PC-9 (cell line): ENCODE results near the gene FBXO36. TPM values are rescaled to one million over a fixed set of nuclear protein-coding genes. Genes with fewer than 3 reads are reported as not detected.

ENCODE experiments used
- BruUV-seq: library from RNA; stranded (reverse); fragments of 400-500 nt; replicated peaks from 2 replicates; lab custom pipeline; 2021; lab: Mats Ljungman, UMichigan
- CTCF ChIA-PET: fragments of 300-600 bp; sonication (Branson Sonifier 250); formaldehyde crosslinking; loops from one replicate; lab custom pipeline; 2022; ENCODE audit warnings: antibody characterized with exemption; lab: Charles Lee
- POLR2A ChIA-PET: fragments of 300-600 bp; sonication (Branson Sonifier 250); formaldehyde crosslinking; loops from one replicate; lab custom pipeline; 2022; ENCODE audit warnings: antibody characterized with exemption; ENCODE audit not compliant: unreplicated experiment; lab: Charles Lee
- DNase-seq, 2 experiments: peaks; one replicate each; pipeline versions ENCODE4 v3.0.0 to v3.0.0-alpha.2; 2015 to 2022; ENCODE audit warnings: mixed read lengths in 1 of 2
- H2AFZ ChIP-seq: fragments of 200-600 bp; sonication (generic); 2 replicates; pipeline ENCODE4 v1.8.1; 2017; ENCODE audit warnings: antibody characterized with exemption
- H3F3A ChIP-seq: fragments of 200-600 bp; sonication (generic); 2 replicates; pipeline ENCODE4 v1.8.1; 2017; ENCODE audit warnings: antibody characterized with exemption, mild to moderate bottlenecking, low read depth; ENCODE audit not compliant: insufficient read depth
- H3K27ac ChIP-seq: fragments of 200-600 bp; sonication (generic); 2 replicates; pipeline ENCODE4 v1.6.1; 2016; ENCODE audit warnings: mixed run types
- H3K27me3 ChIP-seq: fragments of 200-600 bp; sonication (generic); 2 replicates; pipeline ENCODE4 v1.6.1; 2016; ENCODE audit warnings: low read depth, mixed run types; ENCODE audit not compliant: insufficient read depth
- H3K36me3 ChIP-seq: fragments of 200-600 bp; sonication (generic); 2 replicates; pipeline ENCODE4 v1.6.1; 2016; ENCODE audit warnings: low read depth, mixed run types
- H3K4me1 ChIP-seq: fragments of 200-600 bp; sonication (generic); replicated peaks from 2 replicates; pipeline ENCODE4 v1.6.1; 2016; ENCODE audit warnings: mixed run types; ENCODE audit not compliant: insufficient read depth
- H3K4me2 ChIP-seq: fragments of 200-600 bp; sonication (generic); 2 replicates; pipeline ENCODE4 v1.6.1; 2017; ENCODE audit warnings: mixed run types
- H3K4me3 ChIP-seq: fragments of 200-600 bp; sonication (generic); 2 replicates; pipeline ENCODE4 v1.6.1; 2016; ENCODE audit warnings: mixed run types
- H3K79me2 ChIP-seq: fragments of 200-600 bp; sonication (generic); 2 replicates; pipeline ENCODE4 v1.6.1; 2017; ENCODE audit warnings: low read depth, mixed run types
- H3K9me2 ChIP-seq: fragments of 200-600 bp; sonication (generic); 2 replicates; pipeline ENCODE4 v1.8.1; 2017; ENCODE audit warnings: mild to moderate bottlenecking; ENCODE audit not compliant: insufficient read depth
- H3K9me3 ChIP-seq: fragments of 200-600 bp; sonication (generic); 2 replicates; pipeline ENCODE4 v1.8.1; 2016; ENCODE audit warnings: low read depth; ENCODE audit not compliant: insufficient read depth
- H4K20me1 ChIP-seq: fragments of 200-600 bp; sonication (generic); 2 replicates; pipeline ENCODE4 v1.8.1; 2017; ENCODE audit not compliant: insufficient read depth
- EZH2 ChIP-seq: fragments of 200-600 bp; sonication (generic); IDR thresholded peaks from 2 replicates; pipeline ENCODE4 v1.8.0; 2017; ENCODE audit warnings: antibody characterized with exemption, low read depth
- intact Hi-C: fragments of 100-400 bp; cut with micrococcal nuclease; formaldehyde crosslinking; loops from one replicate; pipeline ENCODE4 v1.10.0; 2022; ENCODE audit not compliant: unreplicated experiment
- total RNA-seq: library from RNA; stranded (reverse); gene quantifications from 2 replicates; pipeline ENCODE4 v1.2.3, GENCODE V29; 2021
- TF ChIP-seq, protein P1 (sequence below): fragments of 200-600 bp; sonication (generic); conservative IDR thresholded peaks from 2 replicates; pipeline ENCODE4 v1.6.1; 2017; ENCODE audit warnings: mixed run types, antibody characterized with exemption, mild to moderate bottlenecking, moderate library complexity

The FBXO36 gene
- total RNA-seq, 1 experiment from 2014 or later, result 3.9 TPM

DNA sequence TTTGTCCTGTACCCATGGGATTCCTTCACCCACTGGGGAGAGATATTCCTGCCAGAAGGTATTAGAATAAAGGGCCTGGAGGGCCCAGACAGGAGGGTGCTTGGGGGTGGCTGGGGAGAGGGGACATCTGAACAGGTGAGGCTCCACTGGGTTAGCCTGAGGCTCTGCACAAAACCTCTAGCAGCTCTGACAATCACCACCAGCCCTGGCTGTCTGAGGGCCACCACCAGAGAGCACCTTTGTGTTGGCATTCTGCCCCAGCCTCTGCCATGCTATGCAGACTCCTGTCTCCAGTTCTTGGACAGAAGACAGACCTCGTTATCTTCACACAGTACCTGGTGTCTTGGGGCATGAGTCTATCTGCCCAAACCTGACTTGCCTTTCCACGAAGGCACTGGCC is 121.2 kb downstream of the FBXO36 start:
- BruUV-seq, result no TSS peak
- no peak for TF ChIP-seq EZH2
- TF ChIP-seq, protein P1, sequence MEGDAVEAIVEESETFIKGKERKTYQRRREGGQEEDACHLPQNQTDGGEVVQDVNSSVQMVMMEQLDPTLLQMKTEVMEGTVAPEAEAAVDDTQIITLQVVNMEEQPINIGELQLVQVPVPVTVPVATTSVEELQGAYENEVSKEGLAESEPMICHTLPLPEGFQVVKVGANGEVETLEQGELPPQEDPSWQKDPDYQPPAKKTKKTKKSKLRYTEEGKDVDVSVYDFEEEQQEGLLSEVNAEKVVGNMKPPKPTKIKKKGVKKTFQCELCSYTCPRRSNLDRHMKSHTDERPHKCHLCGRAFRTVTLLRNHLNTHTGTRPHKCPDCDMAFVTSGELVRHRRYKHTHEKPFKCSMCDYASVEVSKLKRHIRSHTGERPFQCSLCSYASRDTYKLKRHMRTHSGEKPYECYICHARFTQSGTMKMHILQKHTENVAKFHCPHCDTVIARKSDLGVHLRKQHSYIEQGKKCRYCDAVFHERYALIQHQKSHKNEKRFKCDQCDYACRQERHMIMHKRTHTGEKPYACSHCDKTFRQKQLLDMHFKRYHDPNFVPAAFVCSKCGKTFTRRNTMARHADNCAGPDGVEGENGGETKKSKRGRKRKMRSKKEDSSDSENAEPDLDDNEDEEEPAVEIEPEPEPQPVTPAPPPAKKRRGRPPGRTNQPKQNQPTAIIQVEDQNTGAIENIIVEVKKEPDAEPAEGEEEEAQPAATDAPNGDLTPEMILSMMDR, result no peak
- Histone ChIP-seq H4K20me1 (no peaks in the 10 kb centered on the region), H3K9me3 (no peaks in the 10 kb centered on the region), H3F3A (no peaks in the 10 kb centered on the region), H3K4me1 (no peaks in the 10 kb centered on the region), H3K4me2 (no peak overlapping the region), H2AFZ (no peak overlapping the region), H3K79me2 (no peaks in the 10 kb centered on the region), H3K27ac (no peak overlapping the region), H3K36me3 (no peaks in the 10 kb centered on the region), H3K9me2 (no peaks in the 10 kb centered on the region), H3K27me3 (no peaks in the 10 kb centered on the region), H3K4me3 (no peak overlapping the region)
- POLR2A ChIA-PET, result no interaction called here
- intact Hi-C loops, result no loop called here
- DNase-seq, result no peak
- CTCF ChIA-PET, result no interaction called here

DNA sequence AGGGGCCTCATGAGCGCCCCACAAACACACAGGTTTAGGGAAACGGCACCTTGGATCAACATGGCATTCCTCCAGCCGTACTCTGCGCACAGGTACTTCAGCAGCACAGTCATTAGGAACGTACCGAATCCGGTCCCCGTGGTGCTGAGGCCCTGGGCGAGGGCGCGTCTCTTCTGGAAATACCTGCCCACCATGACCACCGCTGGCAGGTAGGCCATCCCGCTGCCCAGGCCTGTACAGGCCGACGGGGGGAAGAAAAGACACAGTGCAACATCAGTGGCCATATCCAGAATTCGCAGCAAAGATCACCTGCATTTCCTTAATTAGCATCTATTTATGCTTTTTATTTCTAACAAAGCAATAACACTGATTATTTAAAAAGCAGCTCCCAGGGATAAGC is 124.2 kb downstream of the FBXO36 start:
- ChIA-PET CTCF (no interaction called here), POLR2A (no interaction called here)
- Histone ChIP-seq H3K9me2 (no peaks in the 10 kb centered on the region), H3K4me3 (no peak overlapping the region), H4K20me1 (no peaks in the 10 kb centered on the region), H3K36me3 (no peaks in the 10 kb centered on the region), H3K27ac (no peak overlapping the region), H3K79me2 (no peaks in the 10 kb centered on the region), H3K9me3 (no peaks in the 10 kb centered on the region), H3K4me2 (no peak overlapping the region), H3K4me1 (no peaks in the 10 kb centered on the region), H3F3A (no peaks in the 10 kb centered on the region), H3K27me3 (no peaks in the 10 kb centered on the region), H2AFZ (no peak overlapping the region)
- no peak for DNase-seq
- intact Hi-C loops, result no loop called here
- BruUV-seq, result no TSS peak
- no peak for TF ChIP-seq EZH2
- TF ChIP-seq, protein P1, result no peak

DNA sequence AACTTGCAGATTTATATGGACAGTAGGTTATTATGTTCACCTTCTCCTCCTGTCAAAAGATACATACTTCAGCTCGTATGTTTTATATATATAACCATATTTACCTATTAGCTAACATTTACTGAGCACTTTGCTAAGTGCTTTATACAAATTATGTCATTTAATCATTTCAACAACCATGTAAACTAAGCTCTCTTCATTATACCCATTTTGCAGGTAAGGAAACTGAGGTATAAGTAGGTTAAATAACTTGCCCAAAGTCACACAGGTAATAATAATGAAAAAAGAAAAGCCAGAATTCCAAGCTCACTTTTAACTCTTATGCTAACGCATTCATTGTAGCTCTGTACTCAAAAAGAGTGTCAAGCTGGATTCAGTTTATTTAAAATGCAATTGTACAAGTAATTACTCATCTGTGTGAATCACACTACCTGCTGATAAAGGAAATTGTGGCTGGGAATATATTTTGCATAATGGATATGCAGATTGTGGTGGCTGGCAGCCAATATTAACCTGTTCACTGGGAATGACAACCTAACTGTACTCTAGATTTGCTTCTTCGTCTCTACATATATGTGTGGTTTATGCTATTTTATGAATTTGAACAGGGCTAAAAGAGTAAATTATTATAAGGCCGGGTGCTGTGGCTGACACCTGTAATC is 125.8 kb downstream of the FBXO36 start:
- H3K9me2 ChIP-seq, result no peaks in the 10 kb centered on the region
- H3K4me2 ChIP-seq, result no peak overlapping the region
- intact Hi-C loops, result no loop called here
- H3K9me3 ChIP-seq, result no peaks in the 10 kb centered on the region
- peaks cover 5% of the 10 kb centered on the region; the same call in 1 of the 2 replicates for H3K4me1 ChIP-seq
- no peak overlapping the region for H3K4me3 ChIP-seq
- H3K27ac ChIP-seq, result no peak overlapping the region
- H3K79me2 ChIP-seq, result no peaks in the 10 kb centered on the region
- no peak overlapping the region for H2AFZ ChIP-seq
- no peaks in the 10 kb centered on the region for H3K27me3 ChIP-seq
- no TSS peak for BruUV-seq
- ChIA-PET CTCF (no interaction called here), POLR2A (interaction anchor here (0.7 kb wide), 1 partner anchor 11 kb away, joined by 7 read pairs; no protein-coding TSS in a partner anchor)
- TF ChIP-seq, protein P1, result no peak
- no peak for TF ChIP-seq EZH2
- DNase-seq, result no peak
- no peaks in the 10 kb centered on the region for H3K36me3 ChIP-seq
- H4K20me1 ChIP-seq, result no peaks in the 10 kb centered on the region
- peaks cover 6% of the 10 kb centered on the region; the same call in 1 of the 2 replicates for H3F3A ChIP-seq
